NCI-H1092 treated with DMSO at 0.1 percent for 48 hours (cell line): ENCODE measurements around the gene SH3BP4.

Experiments used
- DNase-seq: peaks from one replicate; lab custom pipeline; 2025; lab: John Stamatoyannopoulos, UW

SH3BP4 gene

GRCh38 chr2:234951664-234952269 is at the start of gene SH3BP4:
TSS of gene SH3BP4 (plus strand) at chr2:234952017. CDS start at chr2:235035003, 82,986 bp downstream.
- peak; percentile 5 for DNase-seq

GRCh38 chr2:234904785-234905184 is 47.0 kb upstream of the SH3BP4 start:
- no peak for DNase-seq

GRCh38 chr2:234905547-234906265 is 46.1 kb upstream of the SH3BP4 start:
- DNase-seq, result no peak

GRCh38 chr2:234910186-234910679 is 41.6 kb upstream of the SH3BP4 start:
- no peak for DNase-seq

- DNase-seq, result no peak
These were observed 40.5 kb upstream of the SH3BP4 start for GRCh38 chr2:234911271-234911670.

- DNase-seq, result no peak
These were observed 39.4 kb upstream of the SH3BP4 start for GRCh38 chr2:234912437-234912836.

GRCh38 chr2:234913208-234913626 is 38.6 kb upstream of the SH3BP4 start:
- peak; percentile 1 for DNase-seq

GRCh38 chr2:234914371-234915154 is 37.3 kb upstream of the SH3BP4 start:
- no peak for DNase-seq

- DNase-seq, result no peak
These were observed 35.1 kb upstream of the SH3BP4 start for GRCh38 chr2:234916674-234917073.

- no peak for DNase-seq
These were observed 34.4 kb upstream of the SH3BP4 start for GRCh38 chr2:234917211-234917975.

- DNase-seq, result no peak
These were observed 32.1 kb upstream of the SH3BP4 start for GRCh38 chr2:234919711-234920110.

GRCh38 chr2:234920836-234921235 is 31.0 kb upstream of the SH3BP4 start:
- DNase-seq, result no peak

GRCh38 chr2:234929002-234929401 is 22.8 kb upstream of the SH3BP4 start:
- DNase-seq, result no peak

GRCh38 chr2:234930397-234930796 is 21.4 kb upstream of the SH3BP4 start:
- no peak for DNase-seq

- no peak for DNase-seq
These were observed 20.4 kb upstream of the SH3BP4 start for GRCh38 chr2:234931371-234931770.

- DNase-seq, result no peak
These were observed 19.1 kb upstream of the SH3BP4 start for GRCh38 chr2:234932591-234933168.

- no peak for DNase-seq
These were observed 16.5 kb upstream of the SH3BP4 start for GRCh38 chr2:234935311-234935710.

- DNase-seq, result no peak
These were observed 12.2 kb upstream of the SH3BP4 start for GRCh38 chr2:234939576-234939975.

- DNase-seq, result no peak
These were observed 11.8 kb upstream of the SH3BP4 start for GRCh38 chr2:234939996-234940395.

GRCh38 chr2:234940527-234940926 is 11.3 kb upstream of the SH3BP4 start:
- DNase-seq, result no peak

- DNase-seq, result no peak
These were observed 6.4 kb upstream of the SH3BP4 start for GRCh38 chr2:234945339-234945873.
